ENCODE measurements around the gene RNPC3. TPM values are rescaled to one million over a fixed set of nuclear protein-coding genes. Genes with fewer than 3 reads are reported as not detected.

The RNPC3 gene
- total RNA-seq, 1 donor from 2014 or later, result 15.8 TPM

Other genes with a start within 250 kb of the RNPC3 start
- gene AMY2B, start 45.9 kb downstream of the RNPC3 start, total RNA-seq, result 15.1 TPM
- gene AMY2A, start 91.7 kb downstream of the RNPC3 start, total RNA-seq, result not detected
- gene AMY1A, start 130.1 kb downstream of the RNPC3 start, total RNA-seq, result not detected
- gene AMY1B, start 170.5 kb downstream of the RNPC3 start, total RNA-seq, result not detected
- gene AMY1C, start 224.2 kb downstream of the RNPC3 start, total RNA-seq, result not detected

All from Right ventricle myocardium inferior (tissue), 1 donor.